Brain microvascular endothelial cell (primary cell): ENCODE results near the gene MARCHF6.
A peak's percentile ranks its signal among the peaks of the same experiment; 100 is the strongest.
"Not testable (repeated sequence)": the region's sequence is repeated elsewhere in the genome, so short reads cannot be mapped to it uniquely, and the experiment has no call there.

ENCODE experiments used
- DNase-seq: peaks from one replicate; pipeline ENCODE4 v3.0.0-alpha.2; 2020
- H3K27ac ChIP-seq: fragments of 250-450 bp; sonication (Bioruptor Pico); 2 replicates; pipeline ENCODE4 v1.5.1; 2020; ENCODE audit warnings: mild to moderate bottlenecking, moderate library complexity
- H3K27me3 ChIP-seq: fragments of 250-450 bp; sonication (Bioruptor Pico); replicated peaks from 2 replicates; pipeline ENCODE4 v1.5.1; 2020; ENCODE audit warnings: mild to moderate bottlenecking
- H3K36me3 ChIP-seq: fragments of 250-450 bp; sonication (Bioruptor Pico); replicated peaks from 2 replicates; pipeline ENCODE4 v1.5.1; 2020; ENCODE audit warnings: mild to moderate bottlenecking
- H3K4me3 ChIP-seq: 2 replicates; pipeline ENCODE4 v1.5.1; 2011; ENCODE audit warnings: low read depth, mild to moderate bottlenecking, control low read depth, low read length, moderate library complexity
- CTCF ChIP-seq: IDR thresholded peaks from 2 replicates; pipeline ENCODE4 v1.5.1; 2011; ENCODE audit warnings: low read depth, mild to moderate bottlenecking, moderate library complexity, low read length, control low read depth, inconsistent platforms; ENCODE audit errors: missing control alignments
- in situ Hi-C: cut with HindIII; loops from 2 replicates; pipeline ENCODE4 v1.10.0; 2017; ENCODE audit warnings: low sequenced_read_pairs, low pct_ligation_motif_present

MARCHF6 gene

DNA sequence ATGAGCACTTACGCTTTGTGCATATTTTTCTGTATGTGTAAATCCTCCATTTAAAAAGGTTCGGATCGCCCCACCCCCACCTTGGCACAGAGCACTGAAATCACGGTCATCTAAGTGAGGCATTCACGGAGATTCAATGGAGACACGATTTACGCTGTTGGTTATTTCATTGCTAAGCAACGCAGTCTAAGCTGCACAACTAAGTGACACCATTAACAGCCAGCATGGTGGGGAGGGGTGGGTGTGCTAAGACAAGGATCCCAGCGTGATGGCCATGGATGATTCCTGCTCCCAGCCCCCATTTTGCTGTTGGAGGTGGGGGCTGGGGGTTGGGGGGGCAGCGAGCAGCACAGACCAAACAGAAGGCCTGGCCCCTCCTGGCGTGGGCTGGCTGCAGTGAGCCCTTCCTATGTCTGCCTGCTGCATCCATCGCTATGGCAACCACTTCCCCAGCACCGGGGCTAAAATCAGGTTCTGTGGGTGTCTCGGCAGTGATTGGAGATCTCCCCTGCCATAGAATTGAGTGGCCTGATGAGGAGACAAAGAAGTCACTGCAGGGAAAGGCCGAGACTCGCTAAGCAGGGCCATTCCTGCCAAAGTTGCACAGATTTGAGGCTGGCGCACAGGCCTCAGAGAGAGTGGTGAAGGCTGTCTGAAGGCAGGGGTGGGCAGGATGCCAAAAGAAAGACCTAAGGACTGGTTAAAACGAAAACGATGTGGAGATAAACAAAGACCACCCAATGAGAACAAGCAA lies 14.3 kb upstream of the MARCHF6 start:
- Histone ChIP-seq H3K27me3 (no peaks in the 10 kb centered on the region), H3K36me3 (no peaks in the 10 kb centered on the region), H3K4me3 (no peak overlapping the region), H3K27ac (no peak overlapping the region)
- TF ChIP-seq CTCF, result no peak
- in situ Hi-C loops, result no loop called here
- DNase-seq, result no peak

DNA sequence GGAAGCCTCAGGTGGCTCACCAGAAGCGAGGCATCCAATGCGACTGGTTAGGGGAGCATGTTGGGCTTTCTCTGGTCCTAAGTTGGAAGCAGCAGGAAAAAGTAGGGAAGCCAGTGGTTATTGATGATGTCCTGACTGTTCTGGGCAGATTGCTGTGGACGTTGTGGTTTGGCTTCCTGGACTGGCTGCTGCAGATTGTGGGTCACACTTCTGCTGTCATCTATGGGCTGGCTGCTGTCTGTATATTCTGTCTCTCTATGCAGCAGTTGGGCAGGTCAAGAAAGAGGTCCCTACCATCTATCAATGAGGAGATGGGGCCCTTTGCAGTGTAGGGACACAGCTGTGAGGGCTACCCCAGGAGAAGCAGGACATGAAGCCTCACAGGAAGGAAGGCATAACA lies 13.5 kb upstream of the MARCHF6 start:
- TF ChIP-seq CTCF, result no peak
- Histone ChIP-seq H3K27ac (no peak overlapping the region), H3K4me3 (no peak overlapping the region), H3K36me3 (no peaks in the 10 kb centered on the region), H3K27me3 (no peaks in the 10 kb centered on the region)
- no peak for DNase-seq
- in situ Hi-C loops, result no loop called here

DNA sequence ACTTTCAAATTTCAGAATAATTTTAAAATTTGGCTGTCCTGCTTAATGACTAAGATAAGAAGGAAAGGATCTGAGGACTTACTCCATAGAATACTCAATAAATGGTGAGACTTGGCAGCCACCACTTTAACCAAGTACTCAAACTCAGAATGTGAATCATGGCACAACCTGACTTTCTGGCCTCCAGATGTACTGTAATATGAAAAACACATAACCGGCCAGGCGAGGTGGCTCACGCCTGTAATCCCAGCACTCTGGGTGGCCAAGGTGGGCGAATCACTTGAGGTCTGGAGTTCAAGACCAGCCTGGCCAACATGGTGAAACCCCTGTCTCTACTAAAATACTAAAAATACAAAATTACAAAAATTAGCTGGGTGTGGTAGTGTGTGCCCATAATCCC lies 10.0 kb upstream of the MARCHF6 start:
- no peak overlapping the region for H3K4me3 ChIP-seq
- in situ Hi-C loops, result no loop called here
- no peak for TF ChIP-seq CTCF
- DNase-seq, result no peak
- H3K36me3 ChIP-seq, result no peaks in the 10 kb centered on the region
- H3K27ac ChIP-seq, result no peak overlapping the region
- H3K27me3 ChIP-seq, result no peaks in the 10 kb centered on the region

DNA sequence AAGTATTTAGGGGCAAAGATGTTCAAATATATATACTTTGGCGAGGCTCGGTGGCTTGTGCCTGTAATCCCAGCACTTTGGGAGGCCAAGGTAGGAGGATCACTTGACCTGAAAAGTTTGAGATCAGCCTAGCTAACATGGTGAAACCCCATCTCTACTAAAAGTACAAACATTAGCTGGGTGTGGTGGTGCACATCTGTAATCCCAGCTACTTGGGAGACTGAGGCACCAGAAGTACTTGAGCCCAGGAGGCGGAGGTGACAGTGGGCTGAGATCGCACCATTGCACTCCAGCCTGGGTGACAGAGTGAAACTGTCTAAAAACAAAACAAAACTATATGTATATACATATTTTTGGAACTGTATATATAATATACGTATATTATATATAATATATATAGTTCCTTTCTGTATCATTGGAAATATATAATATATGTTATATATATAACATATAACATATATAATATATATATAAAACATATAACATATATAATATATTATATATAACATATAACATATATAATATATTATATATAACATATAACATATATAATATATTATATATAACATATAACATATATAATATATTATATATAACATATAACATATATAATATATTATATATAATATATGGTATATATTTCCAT lies 8.9 kb upstream of the MARCHF6 start:
- H3K4me3 ChIP-seq, DNase-seq, H3K27me3 ChIP-seq, H3K27ac ChIP-seq, H3K36me3 ChIP-seq, in situ Hi-C loops: not testable (repeated sequence)

DNA sequence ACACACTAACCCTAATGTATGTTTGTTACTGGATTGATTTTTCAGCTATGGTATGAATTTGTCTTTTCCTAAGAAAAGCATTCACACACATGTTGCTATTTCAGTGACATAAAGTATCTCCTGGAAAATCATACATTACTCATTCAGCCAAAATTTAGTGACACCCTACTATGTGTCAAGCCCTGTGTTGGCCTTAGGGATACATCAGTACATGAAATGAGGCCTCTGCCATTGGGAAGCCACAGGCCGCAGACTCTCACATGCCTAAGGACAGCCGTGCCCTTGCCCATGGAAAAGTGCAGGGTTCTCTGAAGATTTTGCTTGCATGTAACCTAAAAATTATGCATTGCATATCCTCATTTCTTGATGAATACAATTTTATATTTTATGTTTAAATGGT lies 5.2 kb upstream of the MARCHF6 start:
- Histone ChIP-seq H3K4me3 (no peak overlapping the region), H3K36me3 (no peaks in the 10 kb centered on the region), H3K27ac (no peak overlapping the region), H3K27me3 (no peaks in the 10 kb centered on the region)
- in situ Hi-C loops, result no loop called here
- DNase-seq, result no peak
- no peak for TF ChIP-seq CTCF

- Histone ChIP-seq H3K27me3 (no peaks in the 10 kb centered on the region), H3K27ac (no peak overlapping the region), H3K36me3 (no peaks in the 10 kb centered on the region), H3K4me3 (no peak overlapping the region)
- in situ Hi-C loops, result no loop called here
- peak; percentile 90 for DNase-seq
- TF ChIP-seq CTCF, result no peak
Measured at GRCh38 chr5:10351199-10351905, 2.1 kb upstream of the MARCHF6 start.
